ENCODE results near the gene ARPC5L.

Gene ARPC5L

DNA sequence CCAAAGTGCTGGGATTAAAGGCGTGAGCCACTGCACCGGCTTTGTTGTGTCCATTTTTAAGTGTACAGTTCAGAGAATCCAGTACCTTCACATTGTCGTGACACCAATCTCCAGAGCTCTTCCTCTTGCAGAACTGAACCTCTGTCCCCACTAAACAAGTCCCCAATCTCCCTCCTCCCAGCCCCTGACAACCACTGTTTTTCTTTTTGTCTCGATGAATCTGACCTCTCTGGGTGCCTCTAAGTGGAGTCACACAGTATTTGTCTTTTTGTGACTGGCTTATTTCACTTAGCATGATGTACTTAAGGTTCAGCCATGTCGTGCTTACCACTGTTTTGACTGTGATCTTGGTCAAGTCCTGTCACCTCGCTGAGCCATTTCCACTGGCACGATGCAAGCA is 7.1 kb upstream of the ARPC5L start:
- peak overlapping the region; percentile 99 for H3K27ac ChIP-seq
- TF ChIP-seq, protein P1, sequence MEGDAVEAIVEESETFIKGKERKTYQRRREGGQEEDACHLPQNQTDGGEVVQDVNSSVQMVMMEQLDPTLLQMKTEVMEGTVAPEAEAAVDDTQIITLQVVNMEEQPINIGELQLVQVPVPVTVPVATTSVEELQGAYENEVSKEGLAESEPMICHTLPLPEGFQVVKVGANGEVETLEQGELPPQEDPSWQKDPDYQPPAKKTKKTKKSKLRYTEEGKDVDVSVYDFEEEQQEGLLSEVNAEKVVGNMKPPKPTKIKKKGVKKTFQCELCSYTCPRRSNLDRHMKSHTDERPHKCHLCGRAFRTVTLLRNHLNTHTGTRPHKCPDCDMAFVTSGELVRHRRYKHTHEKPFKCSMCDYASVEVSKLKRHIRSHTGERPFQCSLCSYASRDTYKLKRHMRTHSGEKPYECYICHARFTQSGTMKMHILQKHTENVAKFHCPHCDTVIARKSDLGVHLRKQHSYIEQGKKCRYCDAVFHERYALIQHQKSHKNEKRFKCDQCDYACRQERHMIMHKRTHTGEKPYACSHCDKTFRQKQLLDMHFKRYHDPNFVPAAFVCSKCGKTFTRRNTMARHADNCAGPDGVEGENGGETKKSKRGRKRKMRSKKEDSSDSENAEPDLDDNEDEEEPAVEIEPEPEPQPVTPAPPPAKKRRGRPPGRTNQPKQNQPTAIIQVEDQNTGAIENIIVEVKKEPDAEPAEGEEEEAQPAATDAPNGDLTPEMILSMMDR (conservative IDR thresholded peaks at IDR 0.05; ENCODE audit: low read depth): no peak
- ChIA-PET CTCF (interaction anchor here (0.6 to 18.3 kb wide), 6 partner anchors 14 to 79 kb away, joined by 3 to 761 read pairs (median 46); partner anchors contain the start of genes NR6A1 and OLFML2A), POLR2A (ENCODE audit: low non-redundant PET) (interaction anchor here (0.6 to 1.2 kb wide), 3 partner anchors 14 to 78 kb away, joined by 3 to 4 read pairs (median 3); partner anchors contain the start of gene OLFML2A)
- DNase-seq (ENCODE audit: low spot score): no peak

DNA sequence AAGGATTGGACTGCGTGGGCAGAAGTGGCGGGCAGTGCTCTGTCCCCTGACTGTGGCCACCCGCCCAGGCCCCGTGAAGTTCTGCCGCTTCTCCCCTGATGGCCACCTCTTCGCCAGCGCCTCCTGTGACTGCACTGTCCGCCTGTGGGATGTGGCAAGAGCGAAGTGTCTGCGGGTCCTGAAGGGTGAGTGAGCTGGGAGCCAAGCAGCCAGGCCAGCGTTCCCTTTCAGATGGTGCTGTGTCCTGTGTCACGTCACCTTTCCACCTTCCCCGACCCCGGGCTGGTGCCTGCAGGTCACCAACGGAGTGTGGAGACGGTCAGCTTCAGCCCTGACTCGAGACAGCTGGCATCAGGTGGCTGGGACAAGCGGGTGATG is 6.4 kb upstream of the ARPC5L start:
- no peak for DNase-seq (ENCODE audit: low spot score)
- POLR2A ChIA-PET (ENCODE audit: low non-redundant PET): interaction anchor here (0.5 to 0.6 kb wide), 3 partner anchors 10 to 155 kb away, joined by 3 to 11 read pairs (median 3); no protein-coding TSS in a partner anchor
- TF ChIP-seq, protein P1 (conservative IDR thresholded peaks at IDR 0.05; ENCODE audit: low read depth): no peak
- H3K27ac ChIP-seq: peak overlapping the region; percentile 99
- CTCF ChIA-PET: interaction anchor here (0.6 to 18.3 kb wide), 5 partner anchors 15 to 238 kb away, joined by 3 to 761 read pairs (median 3); partner anchors contain the start of genes NR6A1 and OLFML2A

DNA sequence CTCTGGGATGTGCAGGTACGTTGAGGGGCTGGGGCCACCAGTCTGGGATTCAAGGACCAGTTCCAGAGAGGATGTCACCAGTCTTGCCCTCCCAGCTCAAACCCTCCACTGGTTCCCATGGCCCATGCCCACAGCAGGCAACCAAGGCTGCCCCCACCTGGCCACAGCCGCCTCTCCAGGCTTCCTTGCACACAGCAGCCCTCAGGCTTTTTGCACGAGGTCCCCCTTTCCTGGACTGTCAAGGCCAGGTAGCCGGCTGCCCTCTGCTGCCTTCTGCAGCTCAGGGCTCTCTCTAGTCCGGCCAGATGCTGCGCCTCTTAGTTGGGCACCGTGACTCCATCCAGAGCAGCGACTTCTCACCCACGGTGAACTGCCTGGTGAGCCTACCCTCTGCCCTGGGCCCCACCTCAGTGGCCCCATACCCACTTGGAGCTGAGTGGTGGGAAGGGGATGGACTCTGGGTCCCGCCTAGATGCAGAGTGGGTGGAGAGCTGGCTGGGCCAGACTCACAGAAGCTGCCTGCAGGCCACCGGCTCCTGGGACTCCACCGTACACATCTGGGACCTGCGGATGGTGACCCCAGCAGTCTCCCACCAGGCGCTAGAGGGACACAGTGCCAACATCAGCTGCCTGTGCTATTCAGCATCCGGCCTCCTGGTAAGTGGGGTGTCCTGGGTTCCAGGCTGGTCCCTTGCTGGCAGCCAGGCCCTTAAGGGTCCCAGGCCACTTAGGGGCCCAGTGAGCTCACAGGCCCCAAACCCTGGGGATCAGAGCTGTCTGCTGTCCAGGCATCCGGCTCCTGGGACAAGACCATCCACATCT is 5.8 kb upstream of the ARPC5L start:
- ChIA-PET CTCF (interaction anchor here (0.7 to 18.3 kb wide), 6 partner anchors 16 to 288 kb away, joined by 3 to 761 read pairs (median 4); partner anchors contain the start of genes NR6A1 and OLFML2A), POLR2A (ENCODE audit: low non-redundant PET) (interaction anchor here (0.5 to 1.0 kb wide), 2 partner anchors 12 to 156 kb away, joined by 8 to 11 read pairs; no protein-coding TSS in a partner anchor)
- peak overlapping the region; percentile 99 for H3K27ac ChIP-seq
- TF ChIP-seq, protein P1 (conservative IDR thresholded peaks at IDR 0.05; ENCODE audit: low read depth): peak; percentile 73
- DNase-seq (ENCODE audit: low spot score): no peak

DNA sequence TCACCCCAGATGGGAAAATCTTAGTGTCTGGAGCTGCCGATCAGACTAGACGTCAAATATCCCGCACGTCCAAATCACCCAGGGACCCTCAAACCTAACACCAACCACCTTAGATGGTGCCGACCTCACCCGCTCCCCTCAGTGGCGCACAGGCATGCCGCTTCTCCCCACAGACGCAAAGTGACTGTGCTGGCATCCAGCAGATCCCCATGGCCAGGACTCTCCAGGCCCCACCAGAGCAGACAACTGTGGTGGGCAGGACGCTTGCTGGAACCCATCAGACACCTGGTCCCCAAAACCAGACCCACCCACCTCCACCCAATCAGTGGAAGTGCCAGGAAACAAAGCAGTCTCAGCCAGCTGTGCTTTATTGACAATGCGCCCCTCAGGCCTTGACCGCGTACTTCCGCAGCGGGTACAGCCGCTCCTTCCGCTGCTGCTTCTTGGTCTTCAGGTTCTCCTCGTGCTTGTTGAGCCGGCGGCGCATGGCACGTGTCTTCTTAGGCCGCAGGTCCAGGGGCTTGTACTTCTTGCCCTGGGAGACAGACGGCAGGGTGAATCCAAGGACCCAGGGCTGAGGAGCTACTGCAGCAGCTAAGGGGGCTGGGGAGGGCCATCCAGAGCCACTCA is 4.3 kb upstream of the ARPC5L start:
- ChIA-PET CTCF (interaction anchor here (0.5 to 1.5 kb wide), 4 partner anchors 14 to 83 kb away, joined by 3 to 8 read pairs (median 3); no protein-coding TSS in a partner anchor), POLR2A (ENCODE audit: low non-redundant PET) (interaction anchor here (1.3 kb wide), 2 partner anchors 81 to 87 kb away, joined by 4 to 8 read pairs; partner anchors contain the start of gene OLFML2A)
- DNase-seq (ENCODE audit: low spot score): no peak
- TF ChIP-seq, protein P1 (conservative IDR thresholded peaks at IDR 0.05; ENCODE audit: low read depth): no peak
- peak overlapping the region; percentile 99 for H3K27ac ChIP-seq

DNA sequence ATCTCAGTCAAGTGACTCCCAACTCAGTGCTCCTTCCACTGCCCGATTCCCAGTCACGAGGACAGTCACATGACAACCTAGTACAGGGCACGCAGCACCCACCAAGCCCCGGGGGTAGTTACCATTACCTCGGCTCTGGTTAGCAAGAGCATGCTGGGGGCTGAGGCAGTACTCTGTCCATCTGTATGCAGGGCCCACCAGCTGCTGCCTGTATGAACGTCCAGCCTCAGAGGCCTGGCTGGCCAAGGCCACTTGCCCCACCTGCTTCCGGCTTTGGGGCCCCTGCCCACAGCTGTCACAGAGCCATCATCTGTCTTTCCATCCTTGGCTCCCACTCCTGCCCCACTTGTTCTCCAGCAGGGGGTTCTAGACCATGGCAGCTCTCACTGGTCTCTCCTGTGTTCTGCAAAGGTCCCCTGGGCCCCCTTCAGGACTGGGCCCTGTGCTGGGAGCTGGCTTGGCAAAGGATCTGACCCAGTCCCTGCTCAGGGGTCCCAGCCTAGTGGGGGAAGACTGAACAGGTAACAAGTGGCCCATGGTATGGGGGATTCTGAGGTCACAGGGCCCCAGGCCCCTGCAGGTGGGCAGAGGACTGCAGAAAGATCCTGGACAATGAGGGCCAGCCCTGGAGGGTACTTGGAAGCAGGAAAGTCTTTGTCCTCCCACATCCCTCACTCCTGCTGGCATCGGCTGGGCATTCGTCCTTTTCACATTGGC is 3.4 kb upstream of the ARPC5L start:
- POLR2A ChIA-PET (ENCODE audit: low non-redundant PET): interaction anchor here (0.5 to 1.3 kb wide), 4 partner anchors 59 to 89 kb away, joined by 3 to 8 read pairs (median 4); partner anchors contain the start of gene OLFML2A
- CTCF ChIA-PET: interaction anchor here (0.5 to 1.5 kb wide), 5 partner anchors 13 to 87 kb away, joined by 3 to 8 read pairs (median 3); no protein-coding TSS in a partner anchor
- H3K27ac ChIP-seq: peak overlapping the region; percentile 99
- DNase-seq (ENCODE audit: low spot score): no peak
- TF ChIP-seq, protein P1 (conservative IDR thresholded peaks at IDR 0.05; ENCODE audit: low read depth): no peak

Data from RWPE1 (cell line).